GM21786 (cell line): ENCODE results near the gene CRYBG2.
"Not testable (repeated sequence)": the region's sequence is repeated elsewhere in the genome, so short reads cannot be mapped to it uniquely, and the experiment has no call there.

Source experiments
- ATAC-seq: cut with Tn5 transposase; IDR thresholded peaks from one replicate; pipeline ENCODE4 v1.9.1; 2021; ENCODE audit not compliant: unreplicated experiment

The CRYBG2 gene

GRCh38 chr1:26350701-26351589, 3.0 kb downstream of the CRYBG2 start:
- ATAC-seq: no peak

DNA sequence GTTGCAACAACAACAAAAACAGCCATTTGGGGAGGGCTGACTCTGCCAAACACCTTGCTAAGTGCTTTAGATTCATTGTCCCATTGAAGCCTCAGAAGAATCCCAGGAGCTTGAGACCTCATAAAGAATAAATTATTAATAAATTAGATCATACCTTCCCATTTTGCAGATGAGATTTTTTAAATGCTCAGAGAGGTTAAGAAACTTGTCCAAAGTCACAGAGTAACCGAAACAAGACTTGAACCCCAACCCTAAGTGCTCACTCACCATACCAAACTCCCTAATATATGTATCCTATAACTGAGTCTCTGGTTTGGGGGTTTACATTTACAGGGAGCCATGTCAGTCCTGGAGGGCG, 3.6 kb downstream of the CRYBG2 start:
- no peak for ATAC-seq

DNA sequence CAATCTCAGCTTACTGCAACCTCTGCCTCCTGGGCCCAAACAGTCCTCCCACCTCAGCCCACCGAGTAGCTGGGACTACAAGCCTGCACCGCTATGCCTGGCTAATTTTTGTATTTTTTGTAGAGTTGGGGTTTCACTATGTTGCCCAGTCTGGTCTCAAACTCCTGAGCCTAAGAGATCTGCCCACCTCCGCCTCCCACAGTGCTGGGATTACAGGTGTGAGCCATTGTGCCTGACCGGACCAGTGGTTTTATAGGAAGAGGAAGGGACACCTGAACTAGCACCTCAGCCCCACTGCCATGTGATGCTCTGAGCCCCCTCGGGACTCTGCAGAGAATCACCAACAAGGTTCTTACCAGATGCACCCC, 4.1 kb downstream of the CRYBG2 start:
- no peak for ATAC-seq

DNA sequence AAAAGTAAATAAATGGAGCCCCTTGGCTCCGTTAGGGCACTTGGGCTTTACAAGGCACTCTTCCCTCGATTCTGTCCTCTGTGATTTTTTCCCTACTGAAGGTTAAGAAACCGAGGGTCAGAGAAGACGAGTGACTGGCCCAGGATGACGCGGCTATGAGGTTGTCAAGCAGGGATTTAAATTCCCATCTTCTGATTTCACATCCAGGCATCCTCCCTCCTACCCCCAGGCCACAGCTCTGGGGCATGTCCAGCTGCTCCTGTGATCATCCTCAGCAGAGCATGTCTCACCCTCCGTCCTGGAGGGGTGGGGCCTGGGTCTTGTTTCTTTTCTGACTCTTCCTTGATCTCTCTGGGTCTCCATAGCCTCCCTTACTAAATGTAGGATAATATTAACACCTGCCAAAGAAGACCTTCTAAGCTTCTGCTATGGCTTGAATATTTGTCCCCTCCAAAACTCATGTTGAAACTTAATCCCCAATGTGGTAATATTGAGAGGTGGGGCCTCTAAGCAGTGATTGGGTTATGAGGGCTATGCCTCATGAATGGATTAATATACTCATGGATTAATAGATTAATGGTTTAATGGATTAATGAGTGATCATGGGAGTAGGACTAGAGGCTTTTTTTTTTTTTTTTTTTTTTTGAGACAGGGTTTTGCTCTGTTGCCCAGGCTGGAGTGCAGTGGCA, 4.6 kb downstream of the CRYBG2 start:
- no peak for ATAC-seq

- no peak for ATAC-seq
These were observed 7.5 kb downstream of the CRYBG2 start for GRCh38 chr1:26346274-26347033.

DNA sequence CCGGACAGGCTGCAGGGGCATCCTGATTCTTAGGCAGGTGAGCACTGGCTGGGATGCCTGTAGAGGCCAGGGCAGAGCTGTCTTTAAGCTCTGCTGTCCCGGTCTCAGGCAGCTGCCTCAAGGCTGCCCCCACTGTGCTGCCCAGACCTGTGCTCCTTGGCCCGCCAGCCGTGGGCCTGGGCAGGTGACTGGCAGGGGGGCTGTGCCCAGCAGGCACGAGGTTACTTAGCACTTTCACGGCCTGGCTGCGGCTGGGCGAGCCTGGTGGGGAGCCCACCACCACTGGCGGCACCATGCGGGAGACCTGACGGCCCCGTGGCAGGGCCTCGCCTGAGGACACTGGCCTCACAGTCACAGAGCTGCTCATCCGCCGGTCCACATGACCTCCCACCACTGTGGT, 8.2 kb downstream of the CRYBG2 start:
- no peak for ATAC-seq

GRCh38 chr1:26344147-26344920, 9.6 kb downstream of the CRYBG2 start:
- no peak for ATAC-seq

DNA sequence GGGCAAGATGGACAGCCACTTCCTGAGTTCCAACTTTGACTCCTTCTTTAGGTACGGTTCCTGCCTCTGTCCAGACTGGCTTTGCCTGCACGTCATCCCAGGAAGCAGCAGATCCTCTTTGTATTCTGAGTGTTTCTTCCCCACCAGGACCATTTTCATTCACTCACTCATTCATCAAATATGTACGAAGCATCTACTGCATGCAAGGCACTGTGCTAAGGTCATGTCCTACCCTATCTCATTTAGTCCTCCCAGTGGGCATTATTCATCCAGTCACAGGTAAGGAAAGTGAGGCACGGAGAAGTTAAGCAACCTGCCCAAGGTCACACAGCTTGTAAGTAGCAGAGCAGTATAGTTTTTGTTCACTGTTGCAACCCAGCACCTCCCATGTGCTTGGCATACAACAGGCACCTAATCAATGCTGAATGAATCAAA, 13.9 kb downstream of the CRYBG2 start:
- ATAC-seq: no peak

DNA sequence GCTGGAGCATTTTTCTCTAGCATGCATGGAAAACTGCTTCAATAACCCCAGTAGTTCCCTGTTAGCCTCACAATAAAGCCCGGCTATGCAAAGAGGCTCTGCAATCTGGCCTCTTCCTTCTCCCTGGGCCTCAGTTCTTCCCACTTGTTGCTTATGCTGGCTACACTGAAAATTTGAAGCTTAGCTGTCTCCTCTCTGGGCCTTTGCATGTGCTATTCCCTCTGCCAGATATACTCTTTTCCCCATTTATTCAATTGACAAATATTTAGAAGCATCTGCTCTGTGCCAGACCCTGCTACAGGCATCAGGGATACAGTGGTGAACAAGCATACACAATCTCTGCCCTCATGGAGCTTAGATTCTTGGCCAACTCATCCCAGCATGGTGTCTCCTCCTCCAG, 15.3 kb downstream of the CRYBG2 start:
- ATAC-seq: no peak

DNA sequence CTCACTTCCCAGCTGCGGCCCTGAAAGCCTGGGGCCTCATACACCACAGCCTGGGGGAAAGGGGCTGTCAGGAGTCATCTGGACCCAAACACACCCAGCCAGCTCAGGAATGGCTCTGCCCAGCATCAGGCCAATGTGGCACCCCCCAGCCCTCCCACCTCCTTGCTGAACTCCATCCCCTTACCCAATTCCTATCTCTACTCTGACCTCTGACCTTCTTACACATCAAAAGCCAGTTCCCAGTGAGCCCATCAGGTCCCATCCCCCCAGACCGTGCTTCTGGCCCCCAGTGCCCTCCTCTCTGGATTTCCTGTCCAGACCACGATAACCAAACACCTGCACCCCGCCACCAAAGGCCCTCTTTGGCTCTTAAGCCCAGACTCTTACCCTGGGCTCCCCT, 16.3 kb downstream of the CRYBG2 start:
- no peak for ATAC-seq

DNA sequence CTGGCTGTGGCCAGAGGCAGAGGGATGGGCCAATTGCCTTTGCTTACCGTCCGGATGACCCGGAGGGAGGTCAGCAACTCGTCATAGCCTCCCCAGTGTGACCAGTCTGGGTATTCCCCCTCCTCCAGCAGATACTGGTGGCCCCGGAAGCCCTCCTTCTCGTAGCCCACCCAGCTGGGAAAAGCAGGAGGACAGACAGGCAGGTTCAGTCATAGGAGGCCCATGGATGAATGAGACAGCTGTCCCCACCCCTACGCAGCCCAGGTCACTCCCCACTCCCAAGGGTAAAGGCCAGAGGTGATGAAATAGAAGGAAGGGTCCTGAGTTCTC, 16.8 kb downstream of the CRYBG2 start:
- no peak for ATAC-seq

- no peak for ATAC-seq
These were observed 17.3 kb downstream of the CRYBG2 start for GRCh38 chr1:26336477-26337205.

GRCh38 chr1:26335774-26336476, 18.0 kb downstream of the CRYBG2 start:
- ATAC-seq: no peak

DNA sequence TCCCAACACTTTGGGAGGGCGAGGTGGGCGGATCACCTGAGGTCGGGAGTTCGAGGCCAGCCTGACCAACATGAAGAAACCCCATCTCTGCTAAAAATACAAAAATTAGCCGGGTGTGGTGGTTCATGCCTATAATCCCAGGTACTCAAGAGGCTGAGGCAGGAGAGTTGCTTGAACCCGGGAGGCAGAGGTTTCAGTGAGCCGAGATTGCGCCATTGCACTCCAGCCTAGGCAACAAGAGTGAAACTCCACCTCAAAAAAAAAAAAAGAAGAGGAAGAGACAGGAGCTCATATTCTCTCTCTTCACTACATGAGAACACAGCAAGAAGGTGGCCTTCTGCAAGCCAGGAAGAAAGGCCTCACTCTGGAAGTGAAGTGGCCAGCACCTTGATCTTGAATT, 20.6 kb downstream of the CRYBG2 start:
- ATAC-seq: not testable (repeated sequence)

GRCh38 chr1:26330276-26330675, 23.7 kb downstream of the CRYBG2 start:
- no peak for ATAC-seq

DNA sequence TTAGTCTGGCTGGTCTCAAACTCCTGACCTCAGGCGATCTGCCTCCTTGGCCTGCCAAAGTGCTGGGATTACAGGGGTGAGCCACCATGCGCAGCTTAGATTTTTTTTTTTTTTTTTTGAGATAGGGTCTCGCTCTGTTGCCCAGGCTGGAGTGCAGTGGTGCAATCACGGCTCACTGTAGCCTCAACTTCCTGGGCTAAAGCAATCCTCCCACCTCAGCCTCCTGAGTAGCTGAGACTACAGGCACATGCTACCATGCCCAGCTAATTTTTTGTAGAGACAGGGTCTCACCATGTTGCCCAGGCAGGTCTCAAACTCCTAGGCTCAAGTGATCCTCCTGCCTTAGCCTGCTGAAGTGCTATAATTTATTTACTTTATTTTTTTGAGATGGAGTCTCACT, 24.6 kb downstream of the CRYBG2 start:
- ATAC-seq: not testable (repeated sequence)

DNA sequence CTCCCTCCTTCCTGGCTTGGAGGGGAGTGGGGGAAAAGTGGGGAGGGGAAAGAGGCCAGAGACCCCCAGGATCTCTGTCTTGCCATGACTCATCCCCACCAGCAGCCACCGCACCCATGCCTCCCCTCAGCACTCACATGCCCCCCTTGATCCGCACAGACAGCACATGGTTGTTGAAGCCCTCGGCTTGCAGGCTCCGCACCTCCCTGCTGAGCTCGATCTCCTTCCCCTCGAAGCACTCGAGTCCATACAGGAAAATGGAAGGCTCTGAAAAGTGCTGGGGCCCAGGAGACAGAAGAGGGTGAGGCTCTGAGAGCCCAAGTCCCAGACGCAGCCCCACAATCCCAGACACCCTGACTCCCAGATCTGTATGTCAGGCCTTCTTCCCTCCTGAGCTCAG, 25.3 kb downstream of the CRYBG2 start:
- no peak for ATAC-seq

GRCh38 chr1:26327956-26328362, 26.0 kb downstream of the CRYBG2 start:
- ATAC-seq: no peak

DNA sequence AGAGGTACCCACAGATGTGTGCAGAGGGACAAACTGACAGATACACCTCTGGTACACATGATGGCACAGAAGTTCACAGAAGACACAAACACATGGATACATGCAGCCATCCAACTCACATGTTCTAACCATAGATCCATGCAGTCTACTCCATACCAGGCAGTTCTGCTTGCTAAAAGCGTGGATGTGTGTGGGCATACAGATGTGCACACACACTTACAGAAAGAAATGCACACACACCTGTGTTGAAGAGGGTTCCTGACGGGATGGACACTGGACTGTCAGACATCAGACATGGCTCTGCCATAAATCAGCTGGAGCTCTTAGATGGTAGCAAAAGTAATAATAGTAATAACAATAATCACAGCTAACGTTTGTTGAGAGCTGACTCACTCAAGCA, 29.4 kb downstream of the CRYBG2 start:
- ATAC-seq: no peak

DNA sequence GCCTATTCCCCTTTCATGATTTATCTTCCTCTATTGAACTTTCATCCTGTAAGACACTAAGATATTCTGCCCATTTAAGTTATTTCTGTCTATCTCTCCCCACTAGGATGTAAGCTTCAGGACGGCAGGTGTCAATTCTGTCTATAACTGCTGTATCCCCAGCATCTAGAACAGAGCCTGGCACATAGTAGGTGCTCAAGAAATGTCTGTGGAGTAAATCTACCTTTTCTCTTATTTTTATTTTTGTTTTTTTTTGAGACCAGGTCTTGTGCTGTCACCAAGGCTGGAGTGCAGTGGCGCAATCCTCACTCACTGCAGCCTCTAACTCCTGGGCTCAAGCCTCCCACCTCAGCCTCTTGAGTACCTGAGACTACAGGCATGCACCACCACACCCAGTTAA, 30.5 kb downstream of the CRYBG2 start:
- ATAC-seq: no peak
